Choroid plexus epithelial cell (primary cell): ENCODE measurements around the gene KHDRBS1.

Source experiments
- DNase-seq: peaks from one replicate; pipeline ENCODE4 v3.0.0-alpha.2; 2010; ENCODE audit warnings: low read depth
- H3K4me3 ChIP-seq: 2 replicates; pipeline ENCODE4 v1.5.1; 2011; ENCODE audit warnings: low read depth, mild to moderate bottlenecking, control low read depth, low read length, moderate library complexity
- CTCF ChIP-seq: conservative IDR thresholded peaks from 2 replicates; pipeline ENCODE4 v1.5.1; 2011; ENCODE audit warnings: low read depth, mild to moderate bottlenecking, control low read depth, inconsistent platforms, low read length, moderate library complexity

KHDRBS1 gene

GRCh38 chr1:32031578-32032274 lies 18.1 kb downstream of the KHDRBS1 start:
- peak; percentile 70 for DNase-seq
- H3K4me3 ChIP-seq = no peak overlapping the region
- no peak for TF ChIP-seq CTCF

- TF ChIP-seq CTCF = no peak
- no peak overlapping the region for H3K4me3 ChIP-seq
- DNase-seq = no peak
Measured at GRCh38 chr1:32032275-32032615, 18.6 kb downstream of the KHDRBS1 start.

GRCh38 chr1:32035119-32035518 lies 21.5 kb downstream of the KHDRBS1 start:
- DNase-seq = no peak
- no peak overlapping the region for H3K4me3 ChIP-seq
- TF ChIP-seq CTCF = no peak

- no peak for TF ChIP-seq CTCF
- no peak overlapping the region for H3K4me3 ChIP-seq
- DNase-seq = peak; percentile 36
Measured at GRCh38 chr1:32040711-32041110, 27.0 kb downstream of the KHDRBS1 start.

- no peak for DNase-seq
- TF ChIP-seq CTCF = no peak
- H3K4me3 ChIP-seq = no peak overlapping the region
Measured at GRCh38 chr1:32042330-32042729, 28.7 kb downstream of the KHDRBS1 start.

GRCh38 chr1:32044234-32044633 lies 30.6 kb downstream of the KHDRBS1 start:
- no peak for TF ChIP-seq CTCF

GRCh38 chr1:32045772-32046171 lies 32.1 kb downstream of the KHDRBS1 start:
- H3K4me3 ChIP-seq = no peak overlapping the region
- no peak for DNase-seq
- TF ChIP-seq CTCF = no peak

More at GRCh38 chr1:32044234-32044633, 30.6 kb downstream of the KHDRBS1 start:
- DNase-seq = no peak
- no peak overlapping the region for H3K4me3 ChIP-seq
